K562 (cell line): ENCODE measurements around the gene LGALS7. TPM values are rescaled to one million over a fixed set of nuclear protein-coding genes. Genes with fewer than 3 reads are reported as not detected.

ENCODE experiments used
- ATAC-seq: fragments of 200-7000 bp; cut with Tn5 transposase; 3 replicates; pipeline ENCODE4 v1.9.1; 2020; ENCODE audit warnings: moderate library complexity
- BruUV-seq: library from RNA; stranded (reverse); fragments of 400-500 nt; replicated peaks from 2 replicates; lab custom pipeline; 2021; lab: Mats Ljungman, UMichigan
- CTCF ChIA-PET: fragments of 300-600 bp; formaldehyde crosslinking; extraction: SDS; loops from one replicate; lab custom pipeline; 2021; ENCODE audit warnings: low intra/inter-chr PET ratio; lab: Yijun Ruan, JAX
- POLR2A ChIA-PET: fragments of 300-600, 350-650 bp; sonication (Branson Sonifier 250); formaldehyde crosslinking; extraction: SDS; loops from one replicate; lab custom pipeline; 2021; ENCODE audit warnings: antibody characterized with exemption, inconsistent platforms; lab: Yijun Ruan, JAX
- DNase-seq, 4 experiments: peaks; one replicate each; pipeline versions ENCODE4 v3.0.0 to v3.0.0-alpha.2; 2011 to 2018; ENCODE audit warnings: low spot score in 3 of 4, mixed read lengths in 3 of 4; ENCODE audit errors: extremely low read depth in 1 of 4
- FAIRE-seq: peaks from 2 replicates; lab custom pipeline; 2011; peaks lifted over from hg19 to GRCh38; lab: Jason Lieb, UNC
- H2AFZ ChIP-seq: 2 replicates; pipeline ENCODE4 v1.6.0; 2011; ENCODE audit warnings: low read depth, low read length, control low read depth, inconsistent platforms
- H3K27ac ChIP-seq: fragments of 200-600 bp; 3 replicates; pipeline ENCODE4 v1.8.0; 2011; ENCODE audit warnings: low read depth, mild to moderate bottlenecking, control low read depth, inconsistent platforms, low read length, moderate library complexity, mixed read lengths; ENCODE audit errors: extremely low read depth
- H3K27me3 ChIP-seq, 2 experiments: fragments of 300-600 bp in 1 of 2; 2 replicates in 1 of 2; 3 replicates in 1 of 2; pipeline versions ENCODE4 v1.6.0 to v1.8.0; 2011; ENCODE audit warnings: inconsistent platforms in 2 of 2, low read length in 2 of 2, mild to moderate bottlenecking in 1 of 2, mixed read lengths in 1 of 2, moderate library complexity in 1 of 2; ENCODE audit not compliant: control insufficient read depth in 2 of 2, insufficient read depth in 2 of 2
- H3K36me3 ChIP-seq: fragments of 300-600 bp; 3 replicates; pipeline ENCODE4 v1.8.0; 2011; ENCODE audit warnings: mild to moderate bottlenecking, low read length, inconsistent platforms; ENCODE audit not compliant: control insufficient read depth, insufficient read depth
- H3K4me1 ChIP-seq, 2 experiments: fragments of 200-600 bp in 1 of 2; replicated peaks in 1 of 2; 2 replicates in 1 of 2; 3 replicates in 1 of 2; pipeline versions ENCODE4 v1.5.1 to v1.8.0; 2011; ENCODE audit warnings: inconsistent platforms in 2 of 2, low read length in 2 of 2, mild to moderate bottlenecking in 1 of 2, mixed read lengths in 1 of 2, moderate library complexity in 1 of 2; ENCODE audit not compliant: control insufficient read depth in 2 of 2, insufficient read depth in 2 of 2
- H3K4me2 ChIP-seq: 2 replicates; pipeline ENCODE4 v1.6.1; 2011; ENCODE audit warnings: low read length, control low read depth, inconsistent platforms, mixed read lengths; ENCODE audit not compliant: insufficient read depth
- H3K4me3 ChIP-seq: fragments of 200-600 bp; sonication (generic), shearing (Covaris generic); 2 replicates; pipeline ENCODE4 v1.5.1; 2016; ENCODE audit warnings: control low read depth, inconsistent platforms
- H3K79me2 ChIP-seq: fragments of 200-600 bp; 3 replicates; pipeline ENCODE4 v1.8.0; 2011; ENCODE audit warnings: low read length, inconsistent platforms; ENCODE audit not compliant: control insufficient read depth, insufficient read depth
- H3K9ac ChIP-seq, 2 experiments: 2 replicates each; pipeline versions ENCODE4 v1.6.0 to v1.6.1; 2011; ENCODE audit warnings: low read depth in 2 of 2, low read length in 2 of 2, control low read depth in 1 of 2, inconsistent platforms in 1 of 2, mild to moderate bottlenecking in 1 of 2, mixed read lengths in 1 of 2; ENCODE audit not compliant: insufficient read depth in 1 of 2
- H3K9me1 ChIP-seq: one replicate; pipeline ENCODE4 v1.6.0; 2011; ENCODE audit warnings: inconsistent platforms, mild to moderate bottlenecking, low read length, moderate library complexity; ENCODE audit not compliant: control insufficient read depth, insufficient read depth
- H3K9me3 ChIP-seq: replicated peaks from 2 replicates; pipeline ENCODE4 v1.5.1; 2011; ENCODE audit warnings: low read depth, low read length, inconsistent platforms; ENCODE audit not compliant: control insufficient read depth, insufficient read depth
- H4K20me1 ChIP-seq: replicated peaks from 2 replicates; pipeline ENCODE4 v1.6.1; 2011; ENCODE audit warnings: low read length, inconsistent platforms, mixed read lengths; ENCODE audit not compliant: control insufficient read depth, insufficient read depth
- EGR1 ChIP-seq: fragments of 450-650 bp; conservative IDR thresholded peaks from 2 replicates; pipeline ENCODE4 v1.6.1; 2017; ENCODE audit warnings: mild to moderate bottlenecking
- EP400 ChIP-seq: fragments of 450-650 bp; IDR thresholded peaks from 2 replicates; pipeline ENCODE4 v1.6.1; 2017; ENCODE audit warnings: antibody characterized with exemption, mild to moderate bottlenecking, moderate library complexity
- POLR2G ChIP-seq: fragments of 200-400 bp; formaldehyde crosslinking; IDR thresholded peaks from 2 replicates; pipeline ENCODE4 v1.6.1; 2017; ENCODE audit warnings: low read depth, mild to moderate bottlenecking, antibody characterized with exemption, low read length, moderate library complexity
- RBM22 ChIP-seq: fragments of 200-400 bp; formaldehyde crosslinking; IDR thresholded peaks from 2 replicates; pipeline ENCODE4 v1.6.1; 2018; ENCODE audit warnings: low read length, low read depth; ENCODE audit not compliant: poor library complexity, severe bottlenecking
- TCF7L2 ChIP-seq: fragments of 150-350 bp; IDR thresholded peaks from 2 replicates; pipeline ENCODE4 v1.6.1; 2016; ENCODE audit warnings: low read depth, mild to moderate bottlenecking, low read length, moderate library complexity
- TFAP4 ChIP-seq: sonication (generic); formaldehyde crosslinking; IDR thresholded peaks from 2 replicates; pipeline ENCODE4 v1.8.0; 2022; ENCODE audit warnings: missing genetic modification reagents, mild to moderate bottlenecking, moderate library complexity, borderline replicate concordance
- ZBTB33 ChIP-seq: sonication (generic); formaldehyde crosslinking; IDR thresholded peaks from 2 replicates; pipeline ENCODE4 v1.8.1; 2023; ENCODE audit warnings: mild to moderate bottlenecking, missing genetic modification reagents
- ZNF121 ChIP-seq: sonication (generic); formaldehyde crosslinking; conservative IDR thresholded peaks from 2 replicates; pipeline ENCODE4 v1.8.0; 2022; ENCODE audit warnings: missing genetic modification reagents
- ZNF134 ChIP-seq: fragments of 250-450 bp; sonication (Bioruptor Pico); conservative IDR thresholded peaks from 2 replicates; pipeline ENCODE4 v1.4.0; 2020
- ZSCAN29 ChIP-seq: fragments of 450-650 bp; IDR thresholded peaks from 2 replicates; pipeline ENCODE4 v1.6.1; 2017
- WGBS: fragments of 100-300 bp; shearing (Covaris generic); methylation state at CpG from one replicate; pipeline ENCODE4 v1.1.6; 2016; ENCODE audit warnings: low coverage, mixed read lengths; ENCODE audit not compliant: insufficient coverage; ENCODE audit errors: missing lambda C conversion rate; 5-methylcytosine and 5-hydroxymethylcytosine counted together
- in situ Hi-C: fragments of 300-500 bp; cut with MboI; formaldehyde crosslinking; loops from 4 replicates; pipeline ENCODE4 v1.15.0; 2018; ENCODE audit warnings: inconsistent platforms, mixed read lengths
- intact Hi-C: fragments of 100-400 bp; cut with micrococcal nuclease; formaldehyde crosslinking; loops from 2 replicates; pipeline ENCODE4 v1.14.2; 2022
- polyA plus RNA-seq, 8 experiments: library from polyadenylated mRNA; depleted of rRNA in 4 of 8; stranded (reverse) in 5 of 8; unstranded in 3 of 8; fragments of >200 nt; fragmentation: Nextera tagmentation in 2 of 8; fragmentation: Illumina TruSeq in 1 of 8; extraction: Ambion mirVana in 2 of 8; extraction: Trizol in 1 of 8; gene quantifications; 2 replicates each; pipeline versions ENCODE4 v1.2.1 to v1.2.3, GENCODE V29; 2011 to 2014; ENCODE audit warnings: inconsistent platforms in 1 of 8, missing spikeins in 1 of 8
- total RNA-seq, 7 experiments: library from RNA; depleted of rRNA in 6 of 7; stranded (reverse); fragments of >200 nt in 6 of 7; fragmentation: Illumina TruSeq in 2 of 7; extraction: Trizol in 2 of 7; gene quantifications; 2 replicates each; pipeline versions ENCODE4 v1.2.1 to v1.2.3, GENCODE V29; 2011 to 2021; ENCODE audit warnings: low replicate concordance in 1 of 7

Gene LGALS7
- total and polyA plus RNA-seq, 9 of the 15 experiments (the other 6 are each of a cell fraction or from before 2014, with no cell fraction given) = not detected

GRCh38 chr19:38723990-38724854 lies 49.1 kb downstream of the LGALS7 start:
- intact Hi-C loops = no loop called here
- TF ChIP-seq TCF7L2 = no peak
- no peak for TF ChIP-seq ZNF134 (CRISPR knock-in tag)
- TF ChIP-seq ZNF121 = peak; percentile 22; the same call in 1 of the 2 replicates
- no peak for TF ChIP-seq ZSCAN29
- 0 out of 2 replicates have a peak, but pooled peaks have one; percentile 35 for TF ChIP-seq EGR1
- TF ChIP-seq ZBTB33 = 0 out of 2 replicates have a peak, but pooled peaks have one; percentile 31
- TF ChIP-seq TFAP4 = 0 out of 2 replicates have a peak, but pooled peaks have one; percentile 8
- TF ChIP-seq POLR2G = peak; percentile 63; the same call in 1 of the 2 replicates
- no peak for TF ChIP-seq EP400
- peak; percentile 38 for TF ChIP-seq RBM22
- TSS peak; percentile 39 for BruUV-seq
- Histone ChIP-seq H3K27ac (no peak overlapping the region), H3K79me2 (no peaks in the 10 kb centered on the region), H2AFZ (no peak overlapping the region), H3K9ac (no peak overlapping the region), H3K9me1 (no peaks in the 10 kb centered on the region), H4K20me1 (peaks cover 4% of the 10 kb centered on the region; the same call in 1 of the 2 replicates), H3K4me3 (no peak overlapping the region), H3K36me3 (peaks cover 98% of the 10 kb centered on the region; the same call in 2 of the 3 replicates), H3K4me1 (peaks cover 11 to 59% of the 10 kb centered on the region in 2 experiments), H3K9me3 (no peaks in the 10 kb centered on the region), H3K27me3 (no peaks in the 10 kb centered on the region), H3K4me2 (no peak overlapping the region)
- 86% methylated on average over 23 of the region's 42 CpGs for WGBS
- ChIA-PET POLR2A (interaction anchor here (0.6 to 2.2 kb wide), 5 partner anchors 9 to 382 kb away, joined by 3 to 8 read pairs (median 3); no protein-coding TSS in a partner anchor), CTCF (no interaction called here)
- ATAC-seq = no peak
- FAIRE-seq = no peak
- in situ Hi-C loops = no loop called here
- no peak for DNase-seq
